ENCODE measurements around the gene ALG13. TPM values are rescaled to one million over a fixed set of nuclear protein-coding genes. Genes with fewer than 3 reads are reported as not detected.
A peak's percentile ranks its signal among the peaks of the same experiment; 100 is the strongest.
"Not testable (repeated sequence)": the region's sequence is repeated elsewhere in the genome, so short reads cannot be mapped to it uniquely, and the experiment has no call there.

Gene ALG13
- total RNA-seq (100 to 1,000 TPM in 1 of 2 experiments, 10 to 100 TPM in 1; 94.6 to 110 TPM), polyA plus RNA-seq (10 to 100 TPM; 40.6 to 51.4 (median 49.5) TPM), total RNA-seq (47.2 to 95.0 (median 55.9) reads per million in 6 experiments)

DNA sequence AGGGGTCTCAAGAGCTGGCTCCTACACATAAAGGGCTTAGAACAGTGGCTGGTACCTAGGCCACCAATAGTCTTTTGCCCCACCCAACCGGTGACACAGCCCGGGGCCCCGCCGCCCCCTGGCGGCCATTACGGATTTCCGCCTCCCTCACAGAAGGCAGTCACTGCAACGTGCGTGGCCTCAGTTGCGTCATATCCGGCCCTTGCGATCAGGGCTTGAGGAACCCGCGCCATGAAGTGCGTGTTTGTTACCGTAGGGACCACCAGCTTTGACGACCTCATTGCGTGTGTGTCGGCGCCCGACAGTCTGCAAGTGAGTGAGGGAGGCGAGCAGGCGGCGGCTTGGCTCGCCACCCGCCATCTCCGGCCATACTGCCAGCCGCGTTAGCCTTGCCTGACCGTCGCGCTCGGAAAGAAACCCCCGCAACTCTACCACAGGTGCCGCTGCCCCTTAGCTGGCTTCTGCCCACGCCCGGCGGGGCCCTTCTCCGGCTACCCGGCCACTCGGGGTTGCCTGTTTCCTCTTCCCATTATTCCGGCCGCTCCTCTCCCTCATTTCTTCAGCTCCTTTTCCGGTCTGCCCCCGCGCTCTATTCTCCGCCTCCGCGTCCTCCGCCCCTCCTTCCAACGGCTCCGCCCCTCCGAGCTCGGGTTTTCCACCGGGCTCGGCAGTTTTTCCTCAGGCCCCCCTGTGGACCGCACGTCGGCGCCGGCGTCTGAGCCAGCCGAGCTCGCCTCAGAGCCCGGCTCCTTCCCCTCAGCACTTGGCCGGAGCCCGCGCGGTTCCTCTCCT is at the start of gene ALG13:
TSS of gene ALG13 (plus strand) at position 183 of the 792 bp plus-strand sequence. CDS start at position 232, 49 bp downstream.
- POLR2A ChIA-PET, result interaction anchor here (1.1 kb wide), 1 partner anchor 1160 kb away, joined by 6 read pairs; no protein-coding TSS in a partner anchor
- peaks cover 4 to 40% (median 11%) of the 10 kb centered on the region in 3 donors for H3K36me3 Mint-ChIP-seq
- peaks cover 0 to 2% (median 0%) of the 10 kb centered on the region in 9 donors for H3K9me3 Mint-ChIP-seq
- ATAC-seq (peak; percentile 87 to 89), DNase-seq (peak; percentile 74 to 96 (median 90))
- H3K27me3 Mint-ChIP-seq, result no peaks in the 10 kb centered on the region
- peak within 1 kb of the TSS; percentile 94 to 100 (median 98) for H3K27ac Mint-ChIP-seq
- peak within 1 kb of the TSS; percentile 87 to 96 (median 93) for H3K4me3 Mint-ChIP-seq
- peaks cover 11 to 41% (median 26%) of the 10 kb centered on the region in 4 donors for H3K4me1 Mint-ChIP-seq

GRCh38 chrX:111634823-111635729 is 45.9 kb upstream of the ALG13 start:
- Mint-ChIP-seq H3K4me1 (no peaks in the 10 kb centered on the region), H3K27ac (no peak overlapping the region), H3K27me3 (peaks cover 0 to 3% (median 0%) of the 10 kb centered on the region in 5 donors), H3K36me3 (no peaks in the 10 kb centered on the region), H3K9me3 (peaks cover 0 to 3% (median 0%) of the 10 kb centered on the region in 9 donors), H3K4me3 (no peak overlapping the region)
- DNase-seq (no peak), ATAC-seq (no peak)
- POLR2A ChIA-PET, result no interaction called here

DNA sequence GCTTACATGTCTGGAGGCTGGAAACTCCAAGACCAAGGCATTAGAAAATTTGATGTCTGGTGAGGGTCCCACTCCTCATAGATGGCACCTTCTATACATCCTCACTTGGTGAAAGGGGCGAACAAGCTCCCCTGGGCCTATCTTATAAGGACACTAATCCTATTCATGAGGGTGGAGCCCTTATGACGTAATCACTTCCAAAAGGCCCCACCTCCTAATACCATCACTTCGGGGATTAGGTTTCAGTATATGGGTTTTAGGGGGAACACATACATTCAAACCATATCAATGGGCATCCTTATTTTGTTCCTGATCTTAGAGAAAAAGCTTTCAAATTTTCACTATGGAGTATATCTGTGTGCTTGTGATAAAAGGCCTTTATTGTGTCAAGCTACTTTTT is 39.0 kb upstream of the ALG13 start:
- Mint-ChIP-seq H3K4me1 (no peaks in the 10 kb centered on the region), H3K4me3 (no peak overlapping the region), H3K9me3 (peaks cover 0 to 3% (median 0%) of the 10 kb centered on the region in 9 donors), H3K27ac (no peak overlapping the region), H3K27me3 (peaks cover 0 to 3% (median 0%) of the 10 kb centered on the region in 5 donors), H3K36me3 (no peaks in the 10 kb centered on the region)
- ATAC-seq, result no peak
- POLR2A ChIA-PET, result no interaction called here
- no peak for DNase-seq

DNA sequence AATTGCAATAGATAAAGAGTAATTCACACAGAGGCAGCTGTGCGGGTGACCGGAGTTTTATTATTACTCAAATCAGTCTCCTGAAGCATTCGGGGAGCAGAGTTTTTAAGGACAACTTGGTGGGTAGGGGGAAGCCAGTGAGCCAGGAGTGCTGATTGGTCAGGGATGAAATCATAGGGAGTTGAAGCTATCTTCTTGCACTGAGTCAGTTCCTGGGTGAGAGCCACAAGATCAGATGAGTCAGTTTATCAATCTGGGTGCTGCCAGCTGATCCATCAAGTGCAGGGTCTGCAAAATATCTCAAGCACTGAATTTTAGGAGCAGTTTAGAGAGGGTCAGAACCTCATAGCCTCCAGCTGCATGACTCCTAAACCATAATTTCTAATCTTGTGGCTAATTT is 35.8 kb upstream of the ALG13 start:
- H3K36me3 Mint-ChIP-seq, H3K4me3 Mint-ChIP-seq, H3K27ac Mint-ChIP-seq, POLR2A ChIA-PET, ATAC-seq, H3K27me3 Mint-ChIP-seq, DNase-seq, H3K4me1 Mint-ChIP-seq: not testable (repeated sequence)
- peaks cover 0 to 16% (median 0%) of the 10 kb centered on the region in 9 donors for H3K9me3 Mint-ChIP-seq

DNA sequence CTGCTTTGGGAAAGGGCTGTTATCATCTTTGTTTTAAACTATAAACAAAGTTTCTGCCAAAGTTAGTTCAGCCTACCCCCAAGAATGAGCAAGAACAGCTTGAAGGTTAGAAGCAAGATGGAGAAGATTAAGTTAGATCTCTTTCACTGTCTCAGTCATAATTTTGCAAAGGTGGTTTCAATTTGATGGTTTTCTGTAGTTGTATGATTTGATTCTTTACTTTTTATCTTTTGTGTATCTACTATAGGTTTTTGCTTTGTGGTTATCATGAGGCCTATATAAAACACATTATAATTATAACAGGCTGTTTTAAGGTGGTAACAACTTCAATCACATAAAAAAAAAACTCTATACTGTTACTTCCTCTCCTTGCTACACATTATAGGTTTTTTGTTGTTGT is 35.4 kb upstream of the ALG13 start:
- Mint-ChIP-seq H3K36me3 (peaks cover 0 to 8% (median 0%) of the 10 kb centered on the region in 3 donors), H3K4me3 (no peak overlapping the region), H3K4me1 (no peaks in the 10 kb centered on the region), H3K27ac (no peak overlapping the region), H3K27me3 (no peaks in the 10 kb centered on the region), H3K9me3 (peaks cover 0 to 16% (median 0%) of the 10 kb centered on the region in 9 donors)
- ATAC-seq (no peak), DNase-seq (no peak)
- POLR2A ChIA-PET, result no interaction called here

DNA sequence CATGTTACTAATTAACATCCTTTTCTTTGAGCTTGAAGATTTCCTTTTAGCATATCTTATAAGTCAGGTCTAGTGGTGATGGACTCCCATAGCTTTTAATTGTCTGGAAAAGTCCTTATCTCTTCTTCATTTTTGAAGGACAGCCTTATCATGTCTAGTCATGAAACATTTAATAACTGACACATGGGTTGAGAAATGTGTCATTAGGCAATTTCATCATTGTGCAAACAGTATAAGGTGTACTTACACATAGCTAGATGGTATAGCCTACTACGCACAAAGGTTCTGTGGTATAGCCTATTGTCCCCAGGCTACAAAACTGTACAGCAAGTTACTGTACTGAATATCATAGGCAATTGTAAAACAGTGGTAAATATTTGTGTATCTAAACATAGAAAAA is 34.5 kb upstream of the ALG13 start:
- POLR2A ChIA-PET, result no interaction called here
- H3K36me3 Mint-ChIP-seq, result peaks cover 0 to 8% (median 0%) of the 10 kb centered on the region in 3 donors
- ATAC-seq (no peak), DNase-seq (no peak)
- no peak overlapping the region for H3K27ac Mint-ChIP-seq
- no peaks in the 10 kb centered on the region for H3K4me1 Mint-ChIP-seq
- peaks cover 0 to 16% (median 0%) of the 10 kb centered on the region in 9 donors for H3K9me3 Mint-ChIP-seq
- H3K27me3 Mint-ChIP-seq, result no peaks in the 10 kb centered on the region
- no peak overlapping the region for H3K4me3 Mint-ChIP-seq

DNA sequence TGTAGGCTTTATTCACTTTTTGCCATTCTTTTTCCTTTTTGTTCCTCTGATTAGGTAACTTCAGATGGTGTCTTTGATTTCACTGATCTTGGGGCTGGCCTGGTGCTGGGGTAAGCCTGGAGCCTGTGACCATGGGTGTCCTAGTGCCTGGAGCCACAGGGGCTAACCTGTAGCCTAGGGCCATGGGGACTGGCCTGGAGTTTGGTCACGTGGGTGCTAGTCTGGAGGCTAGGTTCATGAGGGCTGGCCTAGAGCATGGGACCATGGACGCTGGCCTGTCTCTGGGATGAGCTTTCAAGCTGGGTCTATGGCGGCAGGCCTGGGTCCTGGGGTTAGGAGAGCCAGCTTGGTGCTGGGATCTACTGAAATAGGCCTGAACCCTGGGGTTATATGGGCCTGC is 32.2 kb upstream of the ALG13 start:
- no peak overlapping the region for H3K27ac Mint-ChIP-seq
- POLR2A ChIA-PET, result no interaction called here
- ATAC-seq (no peak), DNase-seq (no peak)
- peaks cover 0 to 8% (median 0%) of the 10 kb centered on the region in 3 donors for H3K36me3 Mint-ChIP-seq
- no peaks in the 10 kb centered on the region for H3K4me1 Mint-ChIP-seq
- peaks cover 0 to 16% (median 0%) of the 10 kb centered on the region in 9 donors for H3K9me3 Mint-ChIP-seq
- H3K4me3 Mint-ChIP-seq, result no peak overlapping the region
- H3K27me3 Mint-ChIP-seq, result no peaks in the 10 kb centered on the region

GRCh38 chrX:111649638-111650037 is 31.3 kb upstream of the ALG13 start:
- H3K4me3 Mint-ChIP-seq, result no peak overlapping the region
- H3K27me3 Mint-ChIP-seq, result no peaks in the 10 kb centered on the region
- no peaks in the 10 kb centered on the region for H3K4me1 Mint-ChIP-seq
- POLR2A ChIA-PET, result no interaction called here
- ATAC-seq (no peak), DNase-seq (no peak)
- H3K27ac Mint-ChIP-seq, result no peak overlapping the region
- peaks cover 0 to 16% (median 0%) of the 10 kb centered on the region in 9 donors for H3K9me3 Mint-ChIP-seq
- peaks cover 0 to 8% (median 0%) of the 10 kb centered on the region in 3 donors for H3K36me3 Mint-ChIP-seq

- Mint-ChIP-seq H3K27ac (no peak overlapping the region), H3K27me3 (no peaks in the 10 kb centered on the region), H3K4me1 (no peaks in the 10 kb centered on the region), H3K36me3 (peaks cover 0 to 8% (median 0%) of the 10 kb centered on the region in 3 donors), H3K4me3 (no peak overlapping the region), H3K9me3 (peaks cover 0 to 16% (median 0%) of the 10 kb centered on the region in 9 donors)
- DNase-seq, result no peak
- POLR2A ChIA-PET, result no interaction called here
- no peak for ATAC-seq
Measured at GRCh38 chrX:111650845-111651244, 30.1 kb upstream of the ALG13 start.

DNA sequence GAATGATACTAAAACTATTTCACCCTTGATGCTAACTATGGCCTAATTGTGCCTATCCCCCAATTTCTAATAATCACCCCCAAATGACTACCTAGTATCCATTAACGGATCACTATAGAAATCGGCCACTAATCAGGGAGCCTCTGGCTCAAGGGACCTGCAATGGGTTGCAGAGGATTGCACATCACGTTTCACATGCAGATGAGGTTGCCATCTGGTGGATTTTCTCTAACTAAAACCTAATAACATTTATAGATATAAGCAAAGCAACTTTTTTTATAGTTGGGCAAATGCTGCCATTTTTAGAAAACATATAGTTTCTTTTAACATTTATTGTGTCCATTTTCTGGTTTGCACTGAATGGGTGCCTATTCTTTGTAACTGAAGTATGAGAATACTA is 28.3 kb upstream of the ALG13 start:
- peaks cover 0 to 8% (median 0%) of the 10 kb centered on the region in 3 donors for H3K36me3 Mint-ChIP-seq
- ATAC-seq, result no peak
- DNase-seq, result no peak
- H3K27ac Mint-ChIP-seq, result peak overlapping the region in 1 of 10 donors; percentile 67
- H3K4me3 Mint-ChIP-seq, result peak overlapping the region in 1 of 10 donors; percentile 25
- H3K4me1 Mint-ChIP-seq, result no peaks in the 10 kb centered on the region
- H3K27me3 Mint-ChIP-seq, result no peaks in the 10 kb centered on the region
- H3K9me3 Mint-ChIP-seq, result peaks cover 0 to 12% (median 0%) of the 10 kb centered on the region in 9 donors
- POLR2A ChIA-PET, result no interaction called here

- no peak overlapping the region for H3K27ac Mint-ChIP-seq
- no peaks in the 10 kb centered on the region for H3K4me1 Mint-ChIP-seq
- POLR2A ChIA-PET, result no interaction called here
- peaks cover 0 to 2% (median 0%) of the 10 kb centered on the region in 9 donors for H3K9me3 Mint-ChIP-seq
- ATAC-seq (no peak), DNase-seq (no peak)
- H3K27me3 Mint-ChIP-seq, result no peaks in the 10 kb centered on the region
- H3K36me3 Mint-ChIP-seq, result no peaks in the 10 kb centered on the region
- H3K4me3 Mint-ChIP-seq, result no peak overlapping the region
Measured at GRCh38 chrX:111661241-111661640, 19.7 kb upstream of the ALG13 start.

DNA sequence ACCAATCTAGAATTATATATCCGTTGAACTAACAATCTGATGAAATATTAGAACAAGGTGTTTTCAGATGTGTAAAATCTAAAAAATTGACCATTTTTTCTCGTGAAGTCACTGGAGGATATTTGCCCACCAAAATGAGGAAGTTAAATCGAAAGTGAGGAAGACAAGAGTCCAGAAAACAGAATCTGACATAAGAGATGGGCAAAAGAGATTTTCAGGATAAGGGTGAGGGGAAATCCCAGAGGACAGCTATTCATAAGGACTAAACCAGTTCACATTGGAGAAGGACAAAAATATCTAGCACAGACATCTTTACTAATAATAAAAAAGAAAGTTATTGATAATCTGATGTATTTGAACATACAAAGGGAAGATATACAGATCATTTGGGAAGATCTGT is 18.7 kb upstream of the ALG13 start:
- no peaks in the 10 kb centered on the region for H3K4me1 Mint-ChIP-seq
- H3K36me3 Mint-ChIP-seq, result no peaks in the 10 kb centered on the region
- DNase-seq (no peak), ATAC-seq (no peak)
- H3K27me3 Mint-ChIP-seq, result no peaks in the 10 kb centered on the region
- H3K9me3 Mint-ChIP-seq, result peaks cover 0 to 2% (median 0%) of the 10 kb centered on the region in 9 donors
- no peak overlapping the region for H3K4me3 Mint-ChIP-seq
- H3K27ac Mint-ChIP-seq, result no peak overlapping the region
- POLR2A ChIA-PET, result no interaction called here

GRCh38 chrX:111671668-111672067 is 9.3 kb upstream of the ALG13 start:
- no peak overlapping the region for H3K27ac Mint-ChIP-seq
- no peaks in the 10 kb centered on the region for H3K36me3 Mint-ChIP-seq
- POLR2A ChIA-PET, result no interaction called here
- H3K9me3 Mint-ChIP-seq, result no peaks in the 10 kb centered on the region
- no peak overlapping the region for H3K4me3 Mint-ChIP-seq
- ATAC-seq (no peak), DNase-seq (no peak)
- no peaks in the 10 kb centered on the region for H3K27me3 Mint-ChIP-seq
- no peaks in the 10 kb centered on the region for H3K4me1 Mint-ChIP-seq

Data from naive thymus-derived CD8-positive, alpha-beta T cell (primary cell).